ENCODE measurements around the gene ZNF286A.
"Not testable (repeated sequence)": the region's sequence is repeated elsewhere in the genome, so short reads cannot be mapped to it uniquely, and the experiment has no call there.

ZNF286A gene

GRCh38 chr17:15699413-15699924 is at the start of gene ZNF286A:
Gene ZNF286A (plus strand): TSS chr17:15699752. CDS start chr17:15700330, 578 bp downstream.
- DNase-seq (ENCODE audit: low read depth) = peak; percentile 99

GRCh38 chr17:15649861-15650421 is 49.6 kb upstream of the ZNF286A start:
- DNase-seq (ENCODE audit: low read depth) = no peak

- DNase-seq (ENCODE audit: low read depth) = no peak
These were observed 48.6 kb upstream of the ZNF286A start for GRCh38 chr17:15650741-15651582.

GRCh38 chr17:15651583-15652110 is 47.9 kb upstream of the ZNF286A start:
- DNase-seq (ENCODE audit: low read depth) = peak; percentile 98

GRCh38 chr17:15652960-15653359 is 46.6 kb upstream of the ZNF286A start:
- no peak for DNase-seq (ENCODE audit: low read depth)

GRCh38 chr17:15654401-15654800 is 45.2 kb upstream of the ZNF286A start:
- DNase-seq (ENCODE audit: low read depth) = not testable (repeated sequence)

- DNase-seq (ENCODE audit: low read depth) = no peak
These were observed 44.5 kb upstream of the ZNF286A start for GRCh38 chr17:15654886-15655561.

- no peak for DNase-seq (ENCODE audit: low read depth)
These were observed 41.7 kb upstream of the ZNF286A start for GRCh38 chr17:15657868-15658267.

- DNase-seq (ENCODE audit: low read depth) = no peak
These were observed 41.3 kb upstream of the ZNF286A start for GRCh38 chr17:15658296-15658695.

- DNase-seq (ENCODE audit: low read depth) = no peak
These were observed 40.3 kb upstream of the ZNF286A start for GRCh38 chr17:15659236-15659635.

GRCh38 chr17:15659663-15660062 is 39.9 kb upstream of the ZNF286A start:
- DNase-seq (ENCODE audit: low read depth) = no peak

GRCh38 chr17:15660077-15660476 is 39.5 kb upstream of the ZNF286A start:
- no peak for DNase-seq (ENCODE audit: low read depth)

- no peak for DNase-seq (ENCODE audit: low read depth)
These were observed 36.9 kb upstream of the ZNF286A start for GRCh38 chr17:15662681-15663080.

- DNase-seq (ENCODE audit: low read depth) = no peak
These were observed 36.4 kb upstream of the ZNF286A start for GRCh38 chr17:15663176-15663575.

- no peak for DNase-seq (ENCODE audit: low read depth)
These were observed 35.9 kb upstream of the ZNF286A start for GRCh38 chr17:15663691-15664090.

- not testable (repeated sequence) for DNase-seq (ENCODE audit: low read depth)
These were observed 30.0 kb upstream of the ZNF286A start for GRCh38 chr17:15669526-15669925.

GRCh38 chr17:15674640-15675039 is 24.9 kb upstream of the ZNF286A start:
- not testable (repeated sequence) for DNase-seq (ENCODE audit: low read depth)

- not testable (repeated sequence) for DNase-seq (ENCODE audit: low read depth)
These were observed 23.6 kb upstream of the ZNF286A start for GRCh38 chr17:15675991-15676390.

- DNase-seq (ENCODE audit: low read depth) = not testable (repeated sequence)
These were observed 16.4 kb upstream of the ZNF286A start for GRCh38 chr17:15683135-15683534.

GRCh38 chr17:15683824-15684478 is 15.6 kb upstream of the ZNF286A start, which contains the start of gene TRIM16:
Gene TRIM16 (minus strand): TSS chr17:15684311. CDS start chr17:15651609, 32,702 bp downstream.
- DNase-seq (ENCODE audit: low read depth) = peak; percentile 19

- not testable (repeated sequence) for DNase-seq (ENCODE audit: low read depth)
These were observed 12.1 kb upstream of the ZNF286A start for GRCh38 chr17:15687494-15687893.

- DNase-seq (ENCODE audit: low read depth) = not testable (repeated sequence)
These were observed 585 bp upstream of the ZNF286A start for GRCh38 chr17:15698967-15699366.

Measured in GM04504 (cell line).